Stimulated activated CD4-positive, alpha-beta T cell treated with anti-CD3 and anti-CD28 coated beads, Interleukin-12 subunit alpha, Interleukin-12 subunit beta, amount 100 ng/mL, for 24 hours (primary cell): ENCODE data around the gene PSME1.

Experiments used
- DNase-seq, 2 experiments: peaks; one replicate each; pipeline ENCODE4 v3.0.0-alpha.2; 2020; ENCODE audit warnings: low read depth in 2 of 2

Gene PSME1

DNA sequence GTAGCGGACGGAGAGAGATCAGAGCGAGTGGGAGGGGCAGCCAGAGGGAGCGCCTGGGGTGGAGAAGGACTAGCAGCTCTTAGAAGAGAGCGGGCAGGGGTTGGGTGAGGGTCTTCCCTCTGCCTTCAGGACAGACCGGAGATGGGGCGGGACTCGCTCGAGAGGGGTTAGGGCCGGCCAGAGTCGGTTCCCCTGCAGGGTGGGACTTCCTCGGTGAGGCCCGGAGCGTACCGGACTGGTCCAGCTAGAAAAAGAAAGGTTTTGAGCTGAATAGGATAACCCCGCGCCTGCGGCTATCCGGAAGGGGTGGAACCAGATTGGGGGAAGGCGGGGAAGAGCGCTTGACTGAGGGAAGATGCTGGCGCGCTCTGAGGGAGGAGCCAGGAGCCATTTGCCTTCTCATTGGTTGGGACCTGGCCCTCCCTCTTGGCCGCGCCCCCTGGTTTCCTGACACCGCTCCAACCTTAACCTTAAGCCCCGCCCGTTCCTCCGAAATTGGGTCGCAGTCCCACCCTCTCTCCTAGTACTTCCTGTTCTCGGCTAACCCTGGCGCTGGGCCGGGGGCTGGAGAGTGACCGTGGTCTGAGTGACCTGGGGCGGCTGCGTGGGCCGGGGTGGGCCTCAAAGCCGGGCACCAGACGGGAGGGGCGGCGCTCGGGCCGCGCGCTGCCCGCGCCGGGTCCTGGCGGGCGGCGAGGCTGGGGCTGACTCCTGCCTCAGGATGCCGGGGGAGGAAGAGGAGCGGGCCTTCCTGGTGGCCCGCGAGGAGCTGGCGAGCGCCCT lies 11.2 kb downstream of the PSME1 start, which contains the start of gene RNF31:
Gene RNF31 (plus strand): TSS at position 521 of the 783 bp plus-strand sequence. CDS start 201 bp downstream, at position 722.
- DNase-seq = peak; percentile 93 to 99

DNA sequence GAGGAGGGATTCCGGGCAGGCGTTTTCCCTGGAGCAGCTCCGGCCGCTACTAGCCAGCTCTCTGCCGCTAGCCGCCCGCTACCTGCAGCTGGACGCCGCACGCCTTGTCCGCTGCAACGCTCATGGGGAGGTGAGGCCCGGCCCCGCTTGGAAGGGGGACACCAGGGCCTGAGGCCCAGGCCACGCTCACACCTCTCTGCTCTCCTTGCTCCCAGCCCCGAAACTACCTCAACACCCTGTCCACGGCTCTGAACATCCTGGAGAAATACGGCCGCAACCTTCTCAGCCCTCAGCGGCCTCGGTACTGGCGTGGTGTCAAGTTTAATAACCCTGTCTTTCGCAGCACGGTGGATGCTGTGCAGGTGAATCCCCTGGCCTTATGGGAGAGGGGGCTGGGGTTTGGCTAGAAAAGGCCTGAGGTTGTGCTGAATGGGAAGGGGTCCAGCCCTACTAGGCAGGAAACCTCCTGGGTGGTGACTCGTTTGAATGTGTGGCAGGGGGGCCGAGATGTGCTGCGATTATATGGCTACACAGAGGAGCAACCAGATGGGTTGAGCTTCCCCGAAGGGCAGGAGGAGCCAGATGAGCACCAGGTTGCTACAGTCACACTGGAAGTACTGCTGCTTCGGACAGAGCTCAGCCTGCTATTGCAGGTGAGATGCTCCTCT lies 11.9 kb downstream of the PSME1 start:
- no peak for DNase-seq

DNA sequence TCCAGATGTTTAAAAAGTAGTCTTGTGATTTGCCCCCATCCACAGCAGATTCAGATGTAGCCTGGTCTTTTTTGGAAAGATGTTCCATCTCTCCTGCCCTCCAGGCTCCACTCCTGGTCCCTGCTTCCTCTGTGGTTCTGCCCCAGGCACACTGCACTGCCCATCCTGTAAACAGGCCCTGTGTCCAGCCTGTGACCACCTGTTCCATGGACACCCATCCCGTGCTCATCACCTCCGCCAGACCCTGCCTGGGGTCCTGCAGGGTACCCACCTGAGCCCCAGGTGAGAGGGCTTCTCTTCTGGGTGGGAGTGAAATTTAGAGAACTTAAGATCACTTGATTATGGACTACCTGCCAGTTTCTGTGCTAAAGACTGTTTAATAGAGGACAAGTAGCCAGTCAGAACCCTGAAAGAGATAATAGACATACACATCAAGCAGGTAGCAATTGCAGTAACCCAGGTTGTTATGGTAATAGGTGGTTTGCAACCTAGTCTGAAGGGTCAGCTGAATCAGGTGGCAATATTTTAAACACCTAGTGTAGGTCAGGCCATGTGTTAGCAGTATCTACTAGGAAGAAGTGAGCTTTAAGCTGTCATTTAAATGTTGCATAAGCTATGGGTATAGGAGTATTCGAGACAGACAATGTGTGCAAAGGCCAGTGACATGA lies 13.4 kb downstream of the PSME1 start:
- no peak for DNase-seq

DNA sequence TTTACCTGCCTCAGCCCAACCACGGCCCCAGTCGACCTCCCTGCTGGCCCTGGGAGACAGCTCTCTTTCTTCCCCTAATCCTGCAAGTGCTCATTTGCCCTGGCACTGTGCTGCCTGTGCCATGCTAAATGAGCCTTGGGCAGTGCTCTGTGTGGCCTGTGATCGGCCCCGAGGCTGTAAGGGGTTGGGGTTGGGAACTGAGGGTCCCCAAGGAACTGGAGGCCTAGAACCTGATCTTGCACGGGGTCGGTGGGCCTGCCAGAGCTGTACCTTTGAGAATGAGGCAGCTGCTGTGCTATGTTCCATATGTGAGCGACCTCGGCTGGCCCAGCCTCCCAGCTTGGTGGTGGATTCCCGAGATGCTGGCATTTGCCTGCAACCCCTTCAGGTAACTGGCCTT lies 14.1 kb downstream of the PSME1 start:
- no peak for DNase-seq

DNA sequence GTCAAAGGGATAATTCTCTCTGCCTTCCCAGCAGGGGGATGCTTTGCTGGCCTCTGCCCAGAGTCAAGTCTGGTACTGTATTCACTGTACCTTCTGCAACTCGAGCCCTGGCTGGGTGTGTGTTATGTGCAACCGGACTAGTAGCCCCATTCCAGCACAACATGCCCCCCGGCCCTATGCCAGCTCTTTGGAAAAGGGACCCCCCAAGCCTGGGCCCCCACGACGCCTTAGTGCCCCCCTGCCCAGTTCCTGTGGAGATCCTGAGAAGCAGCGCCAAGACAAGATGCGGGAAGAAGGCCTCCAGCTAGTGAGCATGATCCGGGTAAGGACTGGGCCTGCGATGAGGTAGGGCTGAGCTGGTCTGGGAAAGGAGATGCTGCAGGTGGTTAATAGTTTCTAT lies 14.6 kb downstream of the PSME1 start:
- DNase-seq = no peak

DNA sequence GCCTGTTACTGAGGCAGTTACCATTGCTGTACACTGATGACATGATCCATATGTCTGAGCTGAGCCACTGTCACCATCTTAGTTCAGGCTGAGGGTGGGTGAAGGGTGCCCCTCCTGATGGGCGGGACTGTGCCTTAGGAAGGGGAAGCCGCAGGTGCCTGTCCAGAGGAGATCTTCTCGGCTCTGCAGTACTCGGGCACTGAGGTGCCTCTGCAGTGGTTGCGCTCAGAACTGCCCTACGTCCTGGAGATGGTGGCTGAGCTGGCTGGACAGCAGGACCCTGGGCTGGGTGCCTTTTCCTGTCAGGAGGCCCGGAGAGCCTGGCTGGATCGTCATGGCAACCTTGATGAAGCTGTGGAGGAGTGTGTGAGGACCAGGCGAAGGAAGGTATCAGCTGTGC lies 15.0 kb downstream of the PSME1 start:
- DNase-seq = no peak

DNA sequence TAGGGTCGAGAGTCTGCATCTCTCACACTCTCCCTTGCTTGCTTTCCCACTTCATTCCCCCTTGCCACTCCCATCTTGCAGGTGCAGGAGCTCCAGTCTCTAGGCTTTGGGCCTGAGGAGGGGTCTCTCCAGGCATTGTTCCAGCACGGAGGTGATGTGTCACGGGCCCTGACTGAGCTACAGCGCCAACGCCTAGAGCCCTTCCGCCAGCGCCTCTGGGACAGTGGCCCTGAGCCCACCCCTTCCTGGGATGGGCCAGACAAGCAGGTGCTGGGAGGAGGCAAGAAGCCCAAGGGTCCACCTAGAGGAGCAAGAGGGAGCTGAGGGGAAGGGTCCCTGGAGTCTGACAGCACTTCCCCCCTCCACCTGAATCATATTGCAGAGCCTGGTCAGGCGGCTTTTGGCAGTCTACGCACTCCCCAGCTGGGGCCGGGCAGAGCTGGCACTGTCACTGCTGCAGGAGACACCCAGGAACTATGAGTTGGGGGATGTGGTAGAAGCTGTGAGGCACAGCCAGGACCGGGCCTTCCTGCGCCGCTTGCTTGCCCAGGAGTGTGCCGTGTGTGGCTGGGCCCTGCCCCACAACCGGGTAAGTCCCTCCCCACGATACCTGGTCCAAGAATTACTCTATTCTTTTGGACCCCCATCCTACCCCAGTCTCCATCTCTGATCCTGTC lies 15.5 kb downstream of the PSME1 start:
- no peak for DNase-seq

DNA sequence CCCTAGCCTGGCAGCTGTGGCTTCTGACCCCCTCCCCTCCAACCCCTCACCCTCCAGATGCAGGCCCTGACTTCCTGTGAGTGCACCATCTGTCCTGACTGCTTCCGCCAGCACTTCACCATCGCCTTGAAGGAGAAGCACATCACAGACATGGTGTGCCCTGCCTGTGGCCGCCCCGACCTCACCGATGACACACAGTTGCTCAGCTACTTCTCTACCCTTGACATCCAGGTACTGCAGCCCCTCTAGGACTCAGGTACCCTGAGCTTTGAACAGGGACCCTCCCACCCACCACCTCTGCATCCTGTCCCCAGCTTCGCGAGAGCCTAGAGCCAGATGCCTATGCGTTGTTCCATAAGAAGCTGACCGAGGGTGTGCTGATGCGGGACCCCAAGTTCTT lies 19.1 kb downstream of the PSME1 start:
- DNase-seq = no peak

DNA sequence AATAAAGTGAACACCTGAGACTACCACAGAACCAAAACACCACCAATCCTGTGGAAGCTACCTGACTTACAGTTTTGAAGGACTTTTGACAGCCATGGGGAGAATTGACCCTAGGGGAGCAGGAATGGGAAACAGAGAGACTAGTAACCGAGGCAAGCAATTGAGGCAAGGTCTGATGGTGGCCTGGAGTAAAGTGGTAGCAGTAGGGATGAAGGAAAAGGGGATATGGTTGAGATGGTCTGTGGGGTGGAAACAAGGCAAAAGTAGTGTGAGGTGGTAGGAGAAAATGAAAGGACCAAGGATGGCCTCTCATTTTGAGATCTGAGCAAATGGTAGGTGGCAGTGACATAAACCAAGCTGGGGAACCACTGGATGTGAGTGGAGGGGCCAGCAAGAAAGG lies 20.8 kb downstream of the PSME1 start:
- DNase-seq = no peak

DNA sequence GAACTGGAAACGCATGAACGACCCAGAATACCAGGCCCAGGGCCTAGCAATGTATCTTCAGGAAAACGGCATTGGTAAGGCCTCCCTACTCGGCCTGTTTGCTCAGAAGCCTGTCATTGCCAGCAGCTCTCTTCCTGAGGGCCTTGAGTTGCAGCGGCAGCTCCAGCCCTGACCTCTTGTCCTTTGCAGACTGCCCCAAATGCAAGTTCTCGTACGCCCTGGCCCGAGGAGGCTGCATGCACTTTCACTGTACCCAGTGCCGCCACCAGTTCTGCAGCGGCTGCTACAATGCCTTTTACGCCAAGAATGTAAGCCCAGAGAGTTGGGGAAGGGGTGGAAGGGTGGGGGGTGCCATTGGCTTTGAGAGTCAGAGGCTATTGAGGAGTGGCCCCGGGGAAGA lies 21.3 kb downstream of the PSME1 start:
- DNase-seq = no peak

DNA sequence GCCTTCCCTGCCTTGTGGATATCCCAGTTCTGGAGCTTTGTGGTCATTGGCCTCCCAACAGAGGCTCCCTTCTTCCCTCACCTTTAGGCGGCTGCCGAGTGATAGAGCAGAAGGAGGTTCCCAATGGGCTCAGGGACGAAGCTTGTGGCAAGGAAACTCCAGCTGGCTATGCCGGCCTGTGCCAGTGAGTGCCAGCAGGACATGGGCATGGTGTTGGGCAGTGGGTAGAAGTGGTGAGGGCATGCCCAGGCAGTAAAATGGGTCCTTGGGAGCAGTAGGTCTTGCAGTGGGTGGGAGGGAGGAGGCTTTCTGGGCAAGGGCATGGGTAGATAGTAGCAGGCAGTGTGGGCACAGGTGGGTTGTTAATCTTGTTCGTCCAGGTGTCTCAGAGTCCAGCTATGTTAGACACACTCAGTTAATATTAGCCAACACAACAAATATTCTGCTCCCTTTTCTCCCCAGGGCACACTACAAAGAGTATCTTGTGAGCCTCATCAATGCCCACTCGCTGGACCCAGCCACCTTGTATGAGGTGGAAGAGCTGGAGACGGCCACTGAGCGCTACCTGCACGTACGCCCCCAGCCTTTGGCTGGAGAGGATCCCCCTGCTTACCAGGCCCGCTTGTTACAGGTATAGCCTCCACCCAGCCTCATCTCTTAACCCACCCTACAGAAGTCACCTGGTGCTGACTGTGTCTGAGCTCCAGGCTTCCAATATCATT lies 23.9 kb downstream of the PSME1 start:
- DNase-seq = no peak

DNA sequence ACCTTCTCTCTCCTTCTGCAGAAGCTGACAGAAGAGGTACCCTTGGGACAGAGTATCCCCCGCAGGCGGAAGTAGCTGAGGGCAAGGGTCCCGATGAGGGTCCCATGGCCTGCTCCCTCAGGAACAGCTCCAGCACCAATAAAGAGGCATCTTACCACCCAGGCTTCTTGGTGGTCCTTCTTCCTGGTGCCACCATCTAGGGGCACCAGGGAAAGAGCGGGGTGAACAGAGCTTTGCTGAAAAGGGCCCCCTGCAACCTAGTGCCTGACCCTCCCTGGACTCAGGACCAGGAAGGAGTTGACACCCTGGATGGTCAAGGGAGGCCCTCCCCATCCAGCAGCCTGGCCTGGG lies 24.5 kb downstream of the PSME1 start:
- DNase-seq = no peak

DNA sequence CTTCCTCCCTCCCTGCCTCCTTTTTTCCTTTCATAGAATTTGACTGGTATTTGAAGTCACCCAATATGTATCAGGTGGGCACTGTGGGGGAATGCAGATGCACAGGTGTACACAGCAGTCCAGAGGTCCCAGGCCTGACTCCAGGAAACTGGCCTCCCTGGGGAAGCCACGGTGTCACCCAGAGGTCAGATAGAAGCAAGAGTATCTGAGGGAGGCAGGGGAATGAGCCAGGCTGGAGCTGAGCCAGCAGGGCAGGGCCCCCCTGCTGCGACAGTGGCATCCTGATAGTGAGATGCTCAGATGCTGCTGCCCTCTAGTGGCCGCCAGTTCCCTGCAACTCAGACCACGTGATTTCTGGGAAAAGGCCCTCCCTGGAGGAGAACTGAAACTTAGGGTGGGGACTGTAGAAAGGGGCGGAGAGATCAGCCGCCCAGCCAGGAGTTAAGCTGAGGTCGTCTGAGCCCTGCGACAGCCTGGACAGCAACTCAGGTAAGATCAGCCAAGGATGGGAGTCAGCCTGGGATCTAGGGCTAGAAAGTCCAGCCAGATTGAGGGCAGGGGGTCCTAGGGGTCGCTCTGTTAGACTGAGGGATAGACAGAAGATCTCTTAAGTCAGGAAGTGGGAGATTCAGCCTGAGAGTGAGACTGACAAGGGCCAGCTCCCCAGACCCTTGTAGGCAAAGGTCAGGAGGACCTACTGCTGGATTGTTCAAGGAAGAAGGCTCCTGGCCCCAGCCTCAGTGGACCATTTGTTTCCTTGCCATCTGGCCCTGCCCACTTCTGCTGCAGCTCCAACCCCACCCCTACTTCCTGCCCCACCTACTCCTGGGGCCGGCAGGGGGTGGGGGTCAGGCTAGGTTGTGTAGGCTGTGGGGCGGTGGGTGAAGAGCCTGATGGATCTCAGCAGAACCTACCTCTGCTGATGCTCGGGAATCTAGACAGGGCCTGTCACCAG lies 25.1 kb downstream of the PSME1 start, which contains the start of gene IRF9:
Gene IRF9 (plus strand): TSS at position 416 of the 955 bp plus-strand sequence. CDS start 880 bp downstream, outside the sequence.
- peak; percentile 98 to 99 for DNase-seq

DNA sequence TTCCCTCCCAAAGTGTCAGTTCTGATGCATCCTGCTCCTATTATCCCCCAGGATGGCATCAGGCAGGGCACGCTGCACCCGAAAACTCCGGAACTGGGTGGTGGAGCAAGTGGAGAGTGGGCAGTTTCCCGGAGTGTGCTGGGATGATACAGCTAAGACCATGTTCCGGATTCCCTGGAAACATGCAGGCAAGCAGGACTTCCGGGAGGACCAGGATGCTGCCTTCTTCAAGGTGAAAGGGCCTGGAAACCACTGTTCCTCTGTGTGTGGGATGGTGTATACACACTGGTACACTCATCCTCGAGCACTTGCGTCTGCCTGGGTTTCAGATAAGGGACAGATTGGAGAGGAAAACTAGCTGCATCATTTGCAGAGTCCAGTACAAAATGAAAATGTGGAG lies 26.1 kb downstream of the PSME1 start:
- no peak for DNase-seq

DNA sequence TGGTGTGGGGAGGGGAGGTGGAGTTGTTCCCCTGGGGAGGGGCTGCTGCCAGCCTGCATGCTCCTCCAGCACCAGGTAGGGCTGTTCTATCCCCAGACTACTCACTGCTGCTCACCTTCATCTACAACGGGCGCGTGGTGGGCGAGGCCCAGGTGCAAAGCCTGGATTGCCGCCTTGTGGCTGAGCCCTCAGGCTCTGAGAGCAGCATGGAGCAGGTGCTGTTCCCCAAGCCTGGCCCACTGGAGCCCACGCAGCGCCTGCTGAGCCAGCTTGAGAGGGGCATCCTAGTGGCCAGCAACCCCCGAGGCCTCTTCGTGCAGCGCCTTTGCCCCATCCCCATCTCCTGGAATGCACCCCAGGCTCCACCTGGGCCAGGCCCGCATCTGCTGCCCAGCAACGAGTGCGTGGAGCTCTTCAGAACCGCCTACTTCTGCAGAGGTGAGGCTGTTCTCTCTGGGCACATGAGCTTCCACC lies 28.6 kb downstream of the PSME1 start:
- DNase-seq = no peak

DNA sequence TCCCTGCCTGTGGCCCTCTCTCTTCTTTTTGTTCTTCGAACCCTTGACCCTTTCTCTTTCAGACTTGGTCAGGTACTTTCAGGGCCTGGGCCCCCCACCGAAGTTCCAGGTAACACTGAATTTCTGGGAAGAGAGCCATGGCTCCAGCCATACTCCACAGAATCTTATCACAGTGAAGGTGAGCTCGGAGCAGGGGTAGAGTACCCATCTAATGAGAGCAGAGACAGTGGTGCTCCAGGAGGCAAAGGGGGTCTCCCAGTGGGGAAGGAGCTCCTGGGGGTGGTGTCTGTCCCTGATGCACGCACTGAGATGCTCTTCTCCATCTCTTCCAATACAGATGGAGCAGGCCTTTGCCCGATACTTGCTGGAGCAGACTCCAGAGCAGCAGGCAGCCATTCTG lies 29.8 kb downstream of the PSME1 start:
- no peak for DNase-seq

DNA sequence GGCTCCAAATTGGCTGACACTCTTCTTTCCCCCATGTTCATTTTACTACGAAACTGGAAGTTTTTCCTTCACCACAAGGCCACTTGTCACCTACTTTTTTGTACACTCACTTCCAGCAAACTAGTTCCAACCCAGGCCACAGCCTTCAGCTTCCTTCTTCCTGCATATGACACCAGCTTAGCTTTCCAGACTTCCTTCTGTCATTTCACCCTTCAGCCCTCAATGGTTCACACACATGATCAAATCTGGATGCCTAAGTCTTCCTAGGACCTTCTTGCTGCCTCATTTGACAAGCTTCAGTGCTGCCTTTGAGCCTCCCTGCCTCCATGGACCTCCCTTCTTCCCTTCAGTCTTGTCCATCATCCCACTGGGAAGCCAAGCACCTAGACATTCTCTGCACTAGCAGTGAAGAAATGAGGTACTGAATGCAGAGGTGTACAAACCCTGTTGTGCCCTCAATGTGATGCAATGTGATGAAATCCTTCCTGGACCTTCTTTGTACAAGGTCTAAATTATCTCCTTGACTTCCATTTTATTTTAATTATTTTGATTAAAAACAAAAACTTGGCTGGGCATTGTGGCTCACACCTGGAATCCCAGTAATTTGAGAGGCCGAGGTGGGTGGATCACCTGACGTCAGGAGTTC lies 31.6 kb downstream of the PSME1 start:
- no peak for DNase-seq

DNA sequence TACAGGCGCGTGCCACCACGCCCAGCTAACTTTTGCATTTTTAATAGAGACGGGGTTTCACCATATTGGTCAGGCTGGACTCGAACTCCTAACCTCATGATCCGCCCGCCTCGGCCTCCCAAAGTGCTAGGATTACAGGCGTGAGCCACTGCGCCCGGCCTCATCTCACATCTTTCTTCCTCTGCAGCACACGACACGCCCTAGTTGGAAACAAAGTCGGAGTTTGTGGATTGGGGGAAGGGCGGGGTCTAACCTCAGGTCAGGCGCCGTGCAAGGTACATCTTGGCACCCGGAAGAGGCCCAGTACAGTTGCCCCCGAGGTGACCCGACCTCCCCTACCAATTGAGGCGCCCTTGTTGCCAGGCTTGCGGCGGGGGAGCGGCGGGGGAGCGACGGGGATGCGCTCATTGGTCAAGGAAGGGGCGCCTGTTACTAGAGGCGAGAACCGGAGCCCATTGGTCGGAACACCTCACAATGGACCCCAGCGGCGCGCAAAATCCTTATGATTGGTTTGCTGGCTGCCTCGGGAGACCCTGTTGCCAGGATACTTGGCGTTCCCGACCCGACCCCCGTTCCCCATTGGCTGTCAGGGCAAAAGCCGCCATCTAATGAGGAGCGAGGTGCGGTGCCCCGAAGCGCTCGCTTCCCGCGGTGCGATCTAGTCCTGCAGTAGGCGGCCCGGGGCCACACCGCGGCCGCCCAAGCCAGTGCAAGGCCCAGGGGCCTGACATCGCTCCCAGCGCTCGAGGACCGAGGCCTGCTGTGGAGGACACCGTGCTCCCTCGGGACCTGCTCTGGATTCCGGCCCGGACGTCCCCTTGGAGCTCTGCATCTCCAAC lies 35.6 kb downstream of the PSME1 start, which contains the start of gene REC8:
Gene REC8 (plus strand): TSS at position 659 of the 839 bp plus-strand sequence. CDS start 473 bp downstream, outside the sequence.
- DNase-seq = peak; percentile 41 to 53
